ENCODE results near the gene XAB2.
"Not testable (repeated sequence)": the region's sequence is repeated elsewhere in the genome, so short reads cannot be mapped to it uniquely, and the experiment has no call there.

Gene XAB2

DNA sequence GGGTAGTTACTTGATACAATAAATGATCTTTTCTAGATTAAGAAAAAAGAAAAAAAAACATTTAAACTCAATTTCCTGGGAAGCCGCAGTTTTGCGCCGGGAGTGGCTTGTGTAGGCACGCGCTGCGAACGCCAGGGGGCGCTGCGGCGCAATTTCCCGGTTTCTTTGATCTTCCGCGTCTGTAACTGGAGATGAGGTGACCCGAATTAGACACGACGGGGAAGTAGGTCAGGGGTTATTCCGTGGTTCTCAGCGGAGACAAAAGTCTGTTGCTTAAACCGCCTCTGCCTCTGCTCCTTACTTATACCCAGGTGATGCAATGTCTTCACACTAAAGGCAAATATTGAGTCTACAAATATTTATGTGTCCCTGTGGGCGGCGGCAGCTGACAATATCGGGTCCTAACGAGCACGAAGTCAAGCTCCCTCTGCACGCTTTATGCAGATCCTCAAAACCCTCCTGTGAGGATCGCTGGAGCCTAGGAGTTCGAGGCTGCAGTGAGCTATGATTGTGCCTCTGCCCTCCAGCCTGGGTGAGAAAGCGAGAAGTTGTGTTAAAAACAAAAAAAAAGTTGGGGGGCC lies 22.8 kb upstream of the XAB2 start:
- peak; percentile 64 for DNase-seq

DNA sequence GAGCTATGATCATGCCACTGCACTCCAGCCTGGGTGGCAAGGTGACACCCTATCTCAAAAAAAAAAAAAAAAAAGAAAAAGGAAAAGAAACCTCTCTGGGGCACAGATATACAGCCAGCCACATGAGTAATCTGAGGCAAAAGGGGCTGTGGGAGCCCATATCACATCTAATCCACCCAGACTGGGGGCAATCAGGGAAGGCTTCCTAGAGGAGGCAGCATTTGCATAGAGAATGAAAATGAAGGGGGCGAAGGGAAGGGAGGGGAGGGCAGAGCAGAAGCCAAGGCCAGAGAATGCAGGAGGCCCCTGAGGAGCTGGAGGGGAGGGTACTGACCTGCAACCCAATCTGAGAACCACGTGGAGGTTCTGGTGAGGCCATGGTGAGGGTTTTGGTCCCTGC lies 20.8 kb upstream of the XAB2 start:
- DNase-seq, result no peak

DNA sequence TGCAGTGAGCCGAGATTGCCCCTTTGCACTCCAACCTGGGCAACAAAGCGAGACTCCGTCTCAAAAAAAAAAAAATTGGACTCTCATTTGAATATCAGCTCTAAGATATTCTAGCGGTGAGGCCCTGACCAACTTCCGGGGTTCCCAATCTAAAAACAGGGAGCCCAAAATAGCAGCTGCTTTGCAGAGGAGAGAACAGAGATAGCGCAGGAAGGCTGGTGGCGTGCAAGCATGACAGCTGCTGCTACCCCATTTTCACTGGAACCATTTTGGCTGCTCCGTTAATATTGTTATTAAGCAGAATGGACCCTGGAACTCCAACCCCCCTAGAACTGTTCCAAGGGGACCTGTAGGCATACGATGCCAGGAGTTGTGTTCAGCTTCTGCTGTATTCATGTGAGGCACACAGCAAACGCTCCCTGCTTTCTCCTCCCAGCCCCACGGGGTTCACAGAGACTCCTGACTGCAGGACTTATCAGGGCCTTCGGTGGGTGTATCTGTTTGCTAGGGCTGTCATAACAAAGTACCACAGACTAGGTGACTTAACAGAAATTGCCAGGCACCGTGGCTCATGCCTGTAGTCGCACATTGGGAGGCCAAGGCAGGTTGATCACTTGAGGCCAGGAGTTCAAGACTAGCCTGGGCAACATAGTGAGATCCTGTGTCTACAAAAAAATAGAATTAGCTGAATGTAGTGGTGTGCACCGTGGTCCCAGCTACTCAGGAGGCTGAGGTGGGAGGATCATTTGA lies 19.1 kb upstream of the XAB2 start:
- no peak for DNase-seq

DNA sequence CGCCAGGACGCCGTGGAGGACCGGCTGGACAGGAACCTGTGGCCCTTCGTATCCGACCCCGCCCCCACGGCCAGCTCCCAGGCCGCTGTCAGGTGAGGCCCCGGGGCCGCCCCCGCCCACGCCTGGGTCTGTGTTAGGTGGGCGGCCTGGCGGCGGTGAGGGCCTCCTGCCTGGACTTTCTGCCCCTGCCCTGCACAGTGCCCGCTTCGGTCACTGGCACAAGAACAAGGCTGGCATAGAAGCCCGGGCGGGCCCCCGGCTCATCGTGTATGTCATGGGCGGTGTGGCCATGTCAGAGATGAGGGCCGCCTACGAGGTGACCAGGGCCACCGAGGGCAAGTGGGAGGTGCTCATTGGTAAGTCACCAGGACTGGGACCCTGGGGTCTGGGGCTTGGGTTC lies 17.8 kb upstream of the XAB2 start:
- no peak for DNase-seq

DNA sequence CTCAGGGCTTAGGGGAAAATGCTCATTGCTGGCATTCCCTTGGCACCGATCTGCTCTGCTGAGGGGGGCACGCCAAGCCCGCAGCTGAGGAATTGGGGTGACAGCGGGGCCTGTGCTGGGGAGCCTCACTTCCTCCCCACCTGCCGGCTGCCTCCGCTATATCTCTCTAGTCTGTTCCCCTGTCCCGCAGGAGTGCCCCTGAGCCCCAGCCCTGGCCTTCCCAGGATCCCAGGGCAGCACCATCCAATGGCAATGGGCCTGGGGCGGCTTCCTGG lies 17.0 kb upstream of the XAB2 start:
- no peak for DNase-seq

DNA sequence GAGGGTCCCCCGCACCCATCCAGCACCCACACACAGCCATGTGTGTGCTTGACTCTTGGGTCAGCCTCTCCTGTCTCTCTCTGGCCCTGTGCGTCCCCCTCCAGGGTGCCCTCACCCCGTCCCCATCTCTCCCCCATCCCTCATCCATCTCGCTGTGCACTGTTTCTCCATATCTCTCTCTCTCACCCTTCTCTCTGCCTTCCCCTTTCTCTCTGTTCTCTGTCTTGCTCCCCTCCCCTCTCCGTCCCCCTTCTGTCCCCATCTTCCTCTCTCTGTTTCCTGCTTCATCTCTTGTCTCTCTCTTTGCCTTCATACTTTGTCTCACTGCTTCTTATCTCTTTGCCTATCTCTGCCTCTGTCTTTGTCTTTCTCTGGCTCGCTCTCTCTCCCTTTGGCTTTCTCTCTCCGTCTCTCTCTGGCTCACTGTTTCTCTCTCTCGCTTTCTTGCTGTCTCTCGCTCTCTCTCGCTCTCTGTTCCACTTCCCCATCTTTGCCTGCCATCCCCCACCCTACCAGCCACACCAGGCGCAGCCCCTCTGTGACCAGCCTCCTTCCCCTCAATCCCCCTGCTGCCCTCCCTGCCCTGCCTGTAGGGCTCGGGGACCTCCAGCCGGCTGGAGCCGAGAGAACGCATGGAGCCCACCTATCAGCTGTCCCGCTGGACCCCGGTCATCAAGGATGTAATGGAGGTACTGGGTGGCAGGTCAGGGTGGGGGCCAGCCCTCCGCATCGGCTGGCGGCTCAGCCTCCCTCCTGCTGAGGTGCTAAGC lies 16.5 kb upstream of the XAB2 start:
- DNase-seq, result no peak

DNA sequence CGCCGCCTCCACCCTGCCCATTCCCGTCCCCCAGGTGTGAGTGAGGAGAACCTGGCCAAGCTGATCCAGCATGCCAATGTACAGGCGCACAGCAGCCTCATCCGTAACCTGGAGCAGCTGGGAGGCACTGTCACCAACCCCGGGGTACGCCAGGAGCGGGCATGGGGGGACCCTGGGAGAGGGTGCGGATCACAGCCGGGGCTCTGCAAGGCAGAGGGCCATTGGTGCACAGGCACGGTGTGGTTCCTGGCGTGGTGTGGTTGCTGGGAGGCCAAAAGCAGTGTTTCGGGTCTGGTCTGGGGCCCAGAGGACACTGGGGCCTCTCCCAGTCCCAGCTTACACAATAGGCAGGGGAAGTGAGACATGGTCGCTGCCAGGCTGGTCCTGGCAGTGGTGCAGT lies 15.8 kb upstream of the XAB2 start:
- DNase-seq, result no peak

DNA sequence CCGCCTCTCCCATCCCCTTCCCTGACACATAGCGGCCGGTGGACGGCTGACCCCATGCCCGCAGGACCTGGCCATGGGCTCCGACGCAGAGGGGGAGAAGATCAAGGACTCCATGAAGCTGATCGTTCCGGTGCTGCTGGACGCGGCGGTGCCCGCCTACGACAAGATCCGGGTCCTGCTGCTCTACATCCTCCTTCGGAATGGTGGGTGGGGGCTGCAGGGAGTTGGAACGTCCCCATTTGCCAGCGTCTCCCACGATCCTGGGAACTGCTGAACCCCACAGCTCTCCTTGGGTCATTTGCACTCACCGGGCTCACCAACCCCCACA lies 15.2 kb upstream of the XAB2 start:
- DNase-seq, result no peak

DNA sequence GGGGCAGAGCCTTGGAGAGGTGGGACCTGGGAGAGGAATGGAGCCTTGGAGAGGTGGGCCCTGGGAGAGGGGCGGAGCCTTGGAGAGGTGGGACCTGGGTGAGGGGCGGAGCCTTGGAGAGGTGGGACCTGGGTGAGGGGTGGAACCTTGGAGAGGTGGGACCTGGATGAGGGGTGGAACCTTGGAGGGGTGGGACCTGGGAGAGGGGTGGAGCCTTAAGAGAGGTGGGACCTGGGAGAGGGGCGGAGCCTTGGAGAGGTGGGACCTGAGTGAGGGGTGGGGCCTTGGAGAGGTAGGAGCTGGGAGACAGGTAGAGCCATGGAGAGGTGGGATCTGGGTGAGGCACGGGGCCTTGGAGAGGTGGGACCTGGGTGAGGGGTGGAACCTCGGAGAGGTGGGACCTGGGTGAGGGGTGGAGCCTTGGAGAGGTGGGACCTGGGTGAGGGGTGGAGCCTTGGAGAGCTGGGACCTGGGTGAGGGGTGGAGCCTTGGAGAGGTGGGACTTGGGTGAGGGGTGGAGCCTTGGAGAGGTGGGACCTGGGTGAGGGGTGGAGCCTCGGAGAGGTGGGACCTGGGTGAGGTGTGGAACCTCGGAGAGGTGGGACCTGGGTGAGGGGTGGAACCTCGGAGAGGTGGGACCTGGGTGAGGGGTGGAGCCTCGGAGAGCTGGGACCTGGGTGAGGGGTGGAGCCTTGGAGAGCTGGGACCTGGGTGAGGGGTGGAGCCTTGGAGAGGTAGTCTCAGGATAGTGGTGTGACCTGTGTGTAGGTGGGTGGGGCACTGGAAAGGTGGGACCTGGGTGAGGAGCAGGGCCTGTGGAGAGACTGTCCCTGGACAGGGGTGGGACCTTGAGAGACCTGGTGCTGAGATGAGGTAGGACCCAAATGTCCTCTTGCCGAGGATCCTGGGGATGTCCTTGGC lies 14.5 kb upstream of the XAB2 start:
- not testable (repeated sequence) for DNase-seq

DNA sequence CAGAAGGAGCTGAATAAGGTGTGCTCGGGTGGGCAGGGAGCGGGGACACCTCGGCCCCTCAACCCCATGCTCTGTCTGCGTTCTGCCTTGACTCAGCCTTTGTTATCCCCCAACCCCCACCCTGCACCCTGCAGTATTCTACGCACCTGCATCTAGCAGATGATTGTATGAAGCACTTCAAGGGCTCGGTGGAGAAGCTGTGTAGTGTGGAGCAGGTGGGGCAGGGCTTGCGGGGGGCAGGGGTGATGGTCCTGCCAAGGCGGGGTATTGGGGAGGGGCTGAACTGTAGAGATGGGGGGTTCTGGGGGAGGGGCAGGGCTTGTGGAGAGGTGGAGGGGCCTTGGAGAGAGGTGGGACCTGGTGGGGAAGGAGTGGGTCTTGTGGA lies 13.7 kb upstream of the XAB2 start:
- no peak for DNase-seq

DNA sequence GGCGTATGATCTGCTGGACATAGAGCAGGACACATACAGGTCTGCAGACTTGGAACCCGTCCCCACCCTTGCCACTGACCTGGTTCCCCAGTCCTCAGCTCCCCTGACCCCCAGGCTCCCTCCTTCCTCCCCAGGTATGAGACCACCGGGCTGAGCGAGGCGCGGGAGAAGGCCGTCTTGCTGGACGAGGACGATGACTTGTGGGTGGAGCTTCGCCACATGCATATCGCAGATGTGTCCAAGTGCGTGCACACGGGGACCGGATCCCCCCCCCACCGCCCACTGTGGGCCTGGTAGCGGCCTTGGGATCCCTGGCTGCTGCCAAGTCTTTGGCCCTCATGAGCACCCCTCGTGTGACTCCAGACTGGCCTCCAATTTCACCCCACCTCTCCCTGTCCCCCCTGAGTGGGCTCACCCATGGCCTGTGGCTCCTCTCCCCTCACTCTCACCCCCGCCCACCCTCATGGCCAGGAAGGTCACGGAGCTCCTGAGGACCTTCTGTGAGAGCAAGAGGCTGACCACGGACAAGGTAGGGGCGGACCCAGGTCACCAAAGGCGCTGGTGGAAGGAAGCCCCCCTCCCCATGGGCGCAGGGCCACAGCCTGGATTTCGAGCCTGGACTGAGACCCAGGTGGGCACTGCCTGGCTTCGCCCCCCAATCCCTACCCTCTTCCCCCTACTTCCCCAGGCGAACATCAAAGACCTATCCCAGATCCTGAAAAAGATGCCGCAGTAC lies 13.1 kb upstream of the XAB2 start:
- DNase-seq, result no peak

DNA sequence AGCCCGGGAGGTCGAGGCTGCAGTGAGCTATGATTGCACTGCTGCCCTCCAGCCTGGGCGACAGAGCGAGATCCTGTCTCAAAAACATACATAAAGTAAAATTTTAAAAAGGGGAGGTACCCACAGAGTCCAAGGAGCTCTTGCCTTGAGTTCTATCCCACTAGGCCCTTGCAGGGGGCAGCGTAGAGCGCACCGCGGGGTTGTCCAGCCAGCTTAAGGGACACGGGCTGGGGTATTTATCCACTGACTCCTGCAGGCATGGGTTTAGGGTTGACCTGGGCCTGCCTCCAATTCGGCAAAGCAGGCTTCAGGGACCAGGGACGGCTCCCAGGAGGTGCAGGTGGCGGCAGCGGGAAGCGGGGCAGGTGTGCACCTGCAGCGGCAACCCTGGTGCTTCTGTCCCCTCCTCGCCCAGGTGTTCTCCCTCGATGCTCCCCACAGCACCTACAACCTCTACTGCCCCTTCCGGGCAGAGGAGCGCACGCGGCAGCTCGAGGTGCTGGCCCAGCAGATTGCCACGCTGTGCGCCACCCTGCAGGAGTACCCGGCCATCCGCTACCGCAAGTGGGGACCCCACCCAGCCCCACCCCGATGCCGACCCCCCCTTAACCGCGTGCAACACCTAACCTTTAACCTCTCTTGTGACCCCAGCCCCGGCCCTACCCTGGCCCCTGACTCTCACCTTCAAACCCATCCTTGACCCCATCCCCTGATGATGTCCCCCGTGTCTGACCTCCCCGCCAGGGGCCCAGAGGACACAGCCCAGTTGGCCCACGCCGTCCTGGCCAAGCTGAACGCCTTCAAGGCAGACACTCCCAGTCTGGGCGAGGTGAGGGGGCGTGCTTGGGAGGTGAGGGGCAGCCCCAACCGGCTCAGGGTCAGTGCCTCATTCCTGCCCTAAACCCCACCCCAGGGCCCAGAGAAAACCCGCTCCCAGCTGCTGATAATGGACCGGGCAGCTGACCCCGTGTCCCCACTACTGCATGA lies 12.2 kb upstream of the XAB2 start:
- DNase-seq, result no peak

DNA sequence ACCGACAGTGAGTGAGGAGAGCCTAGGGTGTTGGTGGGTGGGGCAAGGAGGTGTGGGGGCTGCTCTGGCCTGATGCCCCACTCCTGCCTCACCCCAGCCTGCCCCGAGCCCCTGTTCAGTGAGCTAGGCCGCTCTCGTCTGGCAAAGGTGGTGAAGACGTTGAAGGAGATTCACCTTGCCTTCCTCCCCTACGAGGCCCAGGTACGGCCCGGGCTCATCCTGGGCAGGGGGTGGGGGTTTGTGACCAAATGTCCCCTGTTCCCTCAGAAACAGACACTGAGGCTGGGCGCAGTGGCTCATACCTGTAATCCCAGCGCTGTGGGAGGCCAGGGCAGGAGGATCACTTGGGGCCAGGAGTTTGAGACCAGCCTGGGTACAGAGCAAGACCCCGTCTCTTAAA lies 11.5 kb upstream of the XAB2 start:
- DNase-seq, result no peak

DNA sequence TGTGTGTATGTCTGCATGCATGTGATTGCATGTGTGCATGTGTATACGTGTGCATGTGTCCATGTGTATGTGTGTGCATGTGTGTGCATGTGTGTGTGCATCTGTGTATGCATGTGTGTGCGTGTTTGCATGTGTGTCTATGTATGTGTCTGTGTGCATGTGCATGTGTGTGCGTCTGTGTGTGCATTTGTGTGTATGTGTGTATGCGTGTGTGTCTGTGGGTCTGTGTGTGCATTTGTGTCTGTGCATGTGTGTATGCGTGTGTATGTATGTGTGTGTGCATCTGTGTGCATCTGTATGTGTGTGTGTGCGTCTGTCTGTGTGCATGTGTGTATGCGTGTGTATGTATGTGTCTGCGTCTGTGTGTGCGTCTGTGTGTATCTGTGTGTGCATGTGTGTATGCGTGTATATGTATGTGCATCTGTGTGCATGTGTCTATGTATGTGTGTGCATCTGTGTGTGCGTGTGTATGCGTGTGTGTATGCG lies 10.6 kb upstream of the XAB2 start:
- DNase-seq, result no peak

DNA sequence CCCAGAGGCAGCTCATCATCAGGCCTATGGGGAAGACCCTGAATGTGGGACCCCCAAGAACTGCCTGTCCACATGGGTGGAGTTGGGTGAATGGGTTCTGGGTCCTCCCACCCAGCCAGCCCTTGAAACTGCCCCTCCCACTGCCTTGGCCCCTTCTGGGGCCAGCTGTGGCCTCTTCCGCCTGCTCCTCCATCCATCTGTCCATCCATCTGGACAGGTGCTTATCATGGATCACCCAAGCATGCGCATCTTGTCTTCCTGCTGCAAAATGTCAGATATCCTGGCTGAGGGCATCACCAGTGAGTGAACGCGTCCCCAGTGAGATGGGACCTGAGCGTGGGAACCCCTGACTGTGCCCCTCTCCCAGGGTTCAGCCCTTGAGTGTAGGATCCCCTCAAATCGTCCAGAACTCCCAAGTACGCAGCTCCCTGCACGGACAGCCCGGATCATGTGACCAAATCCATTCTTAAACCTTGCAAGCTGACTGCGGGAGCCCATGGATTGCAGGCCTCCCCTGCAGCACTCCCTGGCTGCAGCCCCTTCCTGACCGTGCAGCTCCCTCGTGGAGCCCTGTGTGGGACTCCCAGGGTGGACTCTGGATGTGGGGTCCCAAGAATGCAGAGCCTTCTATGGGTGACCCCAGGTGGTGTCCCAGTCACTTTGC lies 9.6 kb upstream of the XAB2 start:
- DNase-seq, result no peak

DNA sequence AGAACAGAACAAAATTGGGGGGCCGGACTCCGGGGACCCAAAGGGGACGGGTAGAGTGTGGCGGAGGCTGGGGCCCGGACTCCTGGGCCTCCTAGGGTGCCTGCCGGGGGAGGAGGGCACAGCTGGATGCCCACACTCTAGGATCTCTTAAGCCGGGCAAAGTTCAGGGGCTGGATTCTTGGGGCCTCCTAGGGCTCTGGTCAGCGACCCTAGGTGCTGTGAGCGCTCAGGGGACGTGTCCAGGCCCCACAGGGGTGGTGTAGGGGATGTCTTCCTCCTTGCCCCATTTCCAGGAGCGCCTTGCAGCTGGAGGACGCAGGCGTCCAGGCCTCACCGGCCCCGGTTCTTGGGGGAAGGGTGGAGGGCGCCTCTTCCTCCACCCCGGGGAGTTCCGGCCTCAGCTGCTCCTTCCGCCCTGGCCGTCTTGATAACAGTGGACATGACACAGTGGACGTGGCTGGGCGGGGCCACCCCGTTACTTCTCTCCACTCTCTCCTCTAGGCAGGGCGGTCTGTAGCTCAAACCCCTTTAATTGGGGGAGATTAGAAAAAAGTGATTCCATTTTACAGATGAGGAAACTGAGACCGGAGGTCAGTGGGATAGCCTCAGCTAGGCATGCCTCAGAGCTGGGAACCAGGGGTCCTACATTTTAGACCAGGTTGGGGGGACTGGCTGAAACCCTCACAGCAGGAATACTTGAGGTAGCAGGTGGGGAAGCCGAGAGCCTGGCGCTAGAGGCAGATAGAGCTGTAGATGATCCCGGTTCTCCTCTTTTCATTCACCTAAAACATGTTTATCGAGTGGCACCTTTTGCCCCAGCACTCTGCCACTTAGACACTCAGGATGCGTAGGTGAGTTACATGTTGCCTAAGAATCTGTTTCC lies 8.3 kb upstream of the XAB2 start:
- DNase-seq, result peak; percentile 37

DNA sequence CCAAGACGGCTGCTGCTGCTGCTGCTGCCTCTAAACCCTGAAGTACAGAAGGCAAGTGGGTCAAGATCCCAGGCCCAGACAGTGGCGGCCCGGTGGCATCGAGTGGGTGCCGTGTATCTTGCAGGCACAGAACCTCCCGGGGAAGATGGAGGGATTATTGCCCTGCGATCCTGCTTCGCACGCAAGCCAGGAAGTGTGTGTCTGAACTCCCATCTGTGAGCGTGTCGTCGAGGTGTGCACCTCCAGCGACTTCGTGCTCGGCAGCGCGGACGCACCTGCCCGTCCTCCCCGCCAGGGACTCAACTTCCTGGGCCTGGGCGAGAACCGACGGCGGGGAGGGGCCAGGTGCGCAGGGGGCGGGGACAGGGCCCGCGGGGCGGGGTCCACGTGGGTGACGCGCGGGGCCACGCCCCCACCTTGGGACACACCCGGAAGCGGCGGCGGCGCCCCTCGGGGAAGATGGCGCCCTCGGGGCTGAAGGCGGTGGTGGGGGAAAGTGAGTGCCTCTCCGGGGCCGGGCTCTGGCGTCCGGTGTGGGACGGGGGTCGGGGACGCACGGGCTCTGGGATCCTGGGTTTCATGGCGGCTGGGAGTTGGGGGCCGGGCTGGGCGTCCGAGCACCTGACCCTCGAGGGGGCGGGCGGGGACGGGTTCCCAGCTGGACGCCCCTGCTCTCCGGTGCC lies 7.5 kb upstream of the XAB2 start, which contains the start of gene STXBP2:
STXBP2 (plus strand) TSS at position 420 of the 683 bp plus-strand sequence; CDS start at position 460, 40 bp downstream.
- DNase-seq, result peak; percentile 57

DNA sequence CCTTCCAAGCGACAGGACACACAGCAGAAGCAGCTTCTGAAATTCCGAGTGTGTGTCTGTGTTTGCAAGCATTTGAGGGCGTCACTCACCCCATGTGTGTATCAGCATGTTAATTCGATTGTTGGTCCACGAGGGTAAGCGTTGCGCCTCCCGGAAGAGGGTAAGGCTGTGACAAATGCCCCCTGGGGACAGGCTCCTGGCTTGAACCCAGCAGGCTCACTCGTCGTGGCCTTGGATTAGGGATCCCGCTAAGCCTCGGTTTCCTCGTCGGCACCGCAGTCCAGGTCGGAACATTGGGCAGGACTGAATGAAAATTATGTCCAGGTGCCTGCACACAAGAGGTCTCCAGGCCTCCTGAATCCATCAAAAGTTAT lies 7.0 kb upstream of the XAB2 start:
- no peak for DNase-seq

DNA sequence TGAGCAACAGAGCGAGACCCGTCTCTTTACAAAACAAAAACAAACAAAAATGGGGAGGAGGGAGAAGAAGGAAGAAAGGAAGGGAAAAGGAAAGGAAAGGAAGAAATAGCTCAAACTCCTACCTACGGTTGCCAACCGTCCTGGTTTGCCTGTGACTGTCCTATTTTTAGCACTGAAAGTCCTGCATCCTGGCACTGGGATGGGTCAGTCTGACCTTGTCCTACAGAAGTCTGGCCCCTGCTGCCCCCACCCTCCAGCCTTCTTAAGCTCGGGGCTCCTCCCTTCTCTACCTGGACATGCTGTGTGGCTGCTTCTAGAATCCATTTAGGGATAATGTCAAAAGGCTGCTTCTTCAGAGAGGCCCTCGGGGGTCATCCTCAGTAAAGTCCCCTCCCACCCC lies 6.3 kb upstream of the XAB2 start:
- no peak for DNase-seq

Measured in right kidney (tissue), 1 donor.